ENCODE measurements around the gene PFDN5. TPM values are rescaled to one million over a fixed set of nuclear protein-coding genes. Genes with fewer than 3 reads are reported as not detected.
A peak's percentile ranks its signal among the peaks of the same experiment; 100 is the strongest.

PFDN5 gene
- total and polyA plus RNA-seq, 9 of the 15 experiments (the other 6 are each of a cell fraction or from before 2014, with no cell fraction given): 361 to 1,636 (median 742) TPM

GRCh38 chr12:53267999-53268629 is 27.2 kb upstream of the PFDN5 start, which contains the start of gene ESPL1 (continued):
- TF ChIP-seq ZNF174 (CRISPR knock-in tag; IDR thresholded peaks at IDR 0.05) (no peak), MYC (IDR thresholded peaks at IDR 0.05; ENCODE audit: low read depth, low read length) (peak; percentile 76), MYC (CRISPR knock-in tag; IDR thresholded peaks at IDR 0.05; ENCODE audit: borderline replicate concordance, low read depth) (no peak), GABPA (tag; conservative IDR thresholded peaks at IDR 0.05; ENCODE audit: low read depth) (peak; percentile 61), ZNF764 (CRISPR knock-in tag; IDR thresholded peaks at IDR 0.05; ENCODE audit: low read depth) (no peak), ELF1 (tag; IDR thresholded peaks at IDR 0.05) (no peak), DPF2 (IDR thresholded peaks at IDR 0.05) (peak; percentile 66; the same call in 1 of the 2 replicates), L3MBTL2 (IDR thresholded peaks at IDR 0.05) (peak; percentile 70), CREM (IDR thresholded peaks at IDR 0.05; ENCODE audit: low read depth) (peak; percentile 90), FOXK2 (conservative IDR thresholded peaks at IDR 0.05 in 1 of 2, IDR thresholded peaks at IDR 0.05 in 1 of 2; ENCODE audit: low read depth in 2 of 2) (peak in 1 of 2 experiments; percentile 41; a peak in 1 of 4 replicates), RBM14 (IDR thresholded peaks at IDR 0.05; ENCODE audit: borderline replicate concordance, insufficient read depth, low read depth, low read length) (no peak), TCF3 (CRISPR knock-in tag; IDR thresholded peaks at IDR 0.05) (peak; percentile 77), NR2C1 (IDR thresholded peaks at IDR 0.05) (no peak), NR2C1 (tag; IDR thresholded peaks at IDR 0.05) (peak; percentile 56), CBX5 (IDR thresholded peaks at IDR 0.05; ENCODE audit: borderline replicate concordance, low read depth) (no peak), FOXP1 (CRISPR knock-in tag; IDR thresholded peaks at IDR 0.05) (peak; percentile 86), NFRKB (IDR thresholded peaks at IDR 0.05; ENCODE audit: low read depth) (0 out of 2 replicates have a peak, but pooled peaks have one; percentile 25), NR2C2 (CRISPR knock-in tag; IDR thresholded peaks at IDR 0.05) (no peak), NR2C2 (tag; IDR thresholded peaks at IDR 0.05) (peak; percentile 69), SOX6 (IDR thresholded peaks at IDR 0.05) (peak; percentile 58; the same call in 1 of the 2 replicates), TFAP4 (CRISPR knock-in tag; IDR thresholded peaks at IDR 0.05; ENCODE audit: borderline replicate concordance) (peak; percentile 76), TEAD1 (CRISPR knock-in tag; IDR thresholded peaks at IDR 0.05) (peak; percentile 17 to 87; a peak in 2 of 4 replicates), MLLT1 (IDR thresholded peaks at IDR 0.05) (peak in 1 of 2 experiments; percentile 55; a peak in 2 of 4 replicates), FOXA1 (IDR thresholded peaks at IDR 0.05; ENCODE audit: borderline replicate concordance) (no peak), CXXC5 (CRISPR knock-in tag; IDR thresholded peaks at IDR 0.05) (peak; percentile 97)
- TF ChIP-seq, protein P1, sequence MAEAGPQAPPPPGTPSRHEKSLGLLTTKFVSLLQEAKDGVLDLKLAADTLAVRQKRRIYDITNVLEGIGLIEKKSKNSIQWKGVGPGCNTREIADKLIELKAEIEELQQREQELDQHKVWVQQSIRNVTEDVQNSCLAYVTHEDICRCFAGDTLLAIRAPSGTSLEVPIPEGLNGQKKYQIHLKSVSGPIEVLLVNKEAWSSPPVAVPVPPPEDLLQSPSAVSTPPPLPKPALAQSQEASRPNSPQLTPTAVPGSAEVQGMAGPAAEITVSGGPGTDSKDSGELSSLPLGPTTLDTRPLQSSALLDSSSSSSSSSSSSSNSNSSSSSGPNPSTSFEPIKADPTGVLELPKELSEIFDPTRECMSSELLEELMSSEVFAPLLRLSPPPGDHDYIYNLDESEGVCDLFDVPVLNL (CRISPR knock-in tag; IDR thresholded peaks at IDR 0.05; ENCODE audit: low read depth): peak; percentile 95
- TF ChIP-seq, protein P2, sequence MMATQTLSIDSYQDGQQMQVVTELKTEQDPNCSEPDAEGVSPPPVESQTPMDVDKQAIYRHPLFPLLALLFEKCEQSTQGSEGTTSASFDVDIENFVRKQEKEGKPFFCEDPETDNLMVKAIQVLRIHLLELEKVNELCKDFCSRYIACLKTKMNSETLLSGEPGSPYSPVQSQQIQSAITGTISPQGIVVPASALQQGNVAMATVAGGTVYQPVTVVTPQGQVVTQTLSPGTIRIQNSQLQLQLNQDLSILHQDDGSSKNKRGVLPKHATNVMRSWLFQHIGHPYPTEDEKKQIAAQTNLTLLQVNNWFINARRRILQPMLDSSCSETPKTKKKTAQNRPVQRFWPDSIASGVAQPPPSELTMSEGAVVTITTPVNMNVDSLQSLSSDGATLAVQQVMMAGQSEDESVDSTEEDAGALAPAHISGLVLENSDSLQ (IDR thresholded peaks at IDR 0.05): peak; percentile 97

Measured in K562 (cell line).